Neutrophil (primary cell): Measurements from ENCODE around the gene GPR18.
"Not testable (repeated sequence)": the region's sequence is repeated elsewhere in the genome, so short reads cannot be mapped to it uniquely, and the experiment has no call there.

Experiments used
- H3K27ac ChIP-seq: fragments of 200-600 bp; sonication (generic); 2 replicates; pipeline ENCODE4 v1.5.1; 2016; ENCODE audit warnings: mild to moderate bottlenecking, moderate library complexity
- H3K27me3 ChIP-seq: fragments of 200-600 bp; sonication (generic); 2 replicates; pipeline ENCODE4 v1.6.0; 2016; ENCODE audit warnings: mild to moderate bottlenecking
- H3K36me3 ChIP-seq: fragments of 200-600 bp; sonication (generic); 2 replicates; pipeline ENCODE4 v1.5.1; 2017
- H3K4me1 ChIP-seq, 2 experiments: fragments of 200-600 bp in 1 of 2; sonication (generic) in 1 of 2; 1 replicate in 1 of 2; 2 replicates in 1 of 2; pipeline versions ENCODE4 v1.5.1 to v1.6.1; 2013 to 2016; ENCODE audit warnings: low read depth in 1 of 2, low read length in 1 of 2, mild to moderate bottlenecking in 1 of 2, moderate library complexity in 1 of 2; ENCODE audit not compliant: control insufficient read depth in 1 of 2, insufficient read depth in 1 of 2
- H3K4me3 ChIP-seq, 2 experiments: fragments of 200-600 bp in 1 of 2; sonication (generic) in 1 of 2; 1 replicate in 1 of 2; 2 replicates in 1 of 2; pipeline ENCODE4 v1.5.1; 2013 to 2016; ENCODE audit warnings: low read depth in 1 of 2, low read length in 1 of 2, mild to moderate bottlenecking in 1 of 2, moderate library complexity in 1 of 2
- H3K9me3 ChIP-seq: fragments of 200-600 bp; sonication (generic); 2 replicates; pipeline ENCODE4 v1.5.1; 2016
- TF ChIP-seq, protein P1 (sequence below): fragments of 200-600 bp; sonication (generic); IDR thresholded peaks from 2 replicates; pipeline ENCODE4 v1.5.1; 2016; ENCODE audit warnings: antibody characterized with exemption

The GPR18 gene

DNA sequence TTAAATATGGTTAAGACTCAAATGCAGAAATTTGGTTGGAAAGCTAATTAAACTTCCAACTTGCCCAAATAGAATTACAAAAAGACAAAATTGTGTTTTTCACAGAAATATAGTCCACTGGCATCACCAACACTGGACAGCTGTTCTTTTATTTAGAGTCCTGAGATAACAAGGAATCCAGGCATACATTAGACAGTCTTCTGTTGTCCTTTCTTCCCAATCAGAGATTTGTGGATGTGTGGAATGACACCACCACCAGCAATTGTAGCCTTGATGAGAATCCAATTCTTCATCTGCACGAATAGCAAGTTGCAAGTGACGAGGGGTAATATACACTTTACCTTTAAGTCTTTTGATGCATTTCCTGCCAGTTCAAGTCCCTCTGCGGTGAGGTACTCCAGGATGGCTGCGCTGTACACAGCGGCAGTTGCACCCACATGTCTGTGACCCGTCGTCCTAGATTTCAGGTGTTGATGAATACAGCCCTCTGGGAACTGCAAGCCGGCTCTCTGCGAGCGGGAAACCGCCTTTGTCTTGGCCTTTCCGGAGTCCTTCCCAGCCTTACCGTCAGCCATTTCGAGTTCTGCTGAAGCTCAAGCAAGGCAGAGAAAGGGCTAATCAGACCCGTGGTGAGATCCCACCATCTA, 42.9 kb downstream of the GPR18 start:
- Histone ChIP-seq H3K4me1 (peaks cover 10 to 11% of the 10 kb centered on the region in 2 experiments), H3K27ac (no peak overlapping the region)

DNA sequence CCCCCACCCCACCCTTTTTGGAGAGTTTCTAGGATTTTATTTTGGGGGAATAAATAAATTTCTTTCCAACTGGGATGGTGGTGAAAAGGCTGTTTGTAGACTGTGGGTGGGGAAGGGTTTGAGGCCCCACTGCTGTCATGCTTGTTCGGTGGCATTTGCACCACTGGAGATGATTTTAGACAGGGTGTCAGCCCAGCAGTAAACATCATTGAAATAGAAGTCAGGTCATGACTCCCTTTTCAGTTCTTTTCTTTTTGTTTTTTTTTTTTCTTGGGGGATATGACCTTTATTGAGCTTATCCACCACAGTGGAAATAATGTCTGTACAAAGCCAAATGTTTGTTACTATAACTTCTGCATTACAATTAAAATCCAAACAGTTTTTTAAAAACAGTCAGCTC, 43.4 kb downstream of the GPR18 start:
- Histone ChIP-seq H3K27ac (no peak overlapping the region), H3K9me3 (no peaks in the 10 kb centered on the region), H3K4me3 (no peak overlapping the region), H3K27me3 (no peaks in the 10 kb centered on the region), H3K4me1 (peaks cover 9% of the 10 kb centered on the region in 2 experiments), H3K36me3 (peaks cover 9% of the 10 kb centered on the region)
- TF ChIP-seq, protein P1, sequence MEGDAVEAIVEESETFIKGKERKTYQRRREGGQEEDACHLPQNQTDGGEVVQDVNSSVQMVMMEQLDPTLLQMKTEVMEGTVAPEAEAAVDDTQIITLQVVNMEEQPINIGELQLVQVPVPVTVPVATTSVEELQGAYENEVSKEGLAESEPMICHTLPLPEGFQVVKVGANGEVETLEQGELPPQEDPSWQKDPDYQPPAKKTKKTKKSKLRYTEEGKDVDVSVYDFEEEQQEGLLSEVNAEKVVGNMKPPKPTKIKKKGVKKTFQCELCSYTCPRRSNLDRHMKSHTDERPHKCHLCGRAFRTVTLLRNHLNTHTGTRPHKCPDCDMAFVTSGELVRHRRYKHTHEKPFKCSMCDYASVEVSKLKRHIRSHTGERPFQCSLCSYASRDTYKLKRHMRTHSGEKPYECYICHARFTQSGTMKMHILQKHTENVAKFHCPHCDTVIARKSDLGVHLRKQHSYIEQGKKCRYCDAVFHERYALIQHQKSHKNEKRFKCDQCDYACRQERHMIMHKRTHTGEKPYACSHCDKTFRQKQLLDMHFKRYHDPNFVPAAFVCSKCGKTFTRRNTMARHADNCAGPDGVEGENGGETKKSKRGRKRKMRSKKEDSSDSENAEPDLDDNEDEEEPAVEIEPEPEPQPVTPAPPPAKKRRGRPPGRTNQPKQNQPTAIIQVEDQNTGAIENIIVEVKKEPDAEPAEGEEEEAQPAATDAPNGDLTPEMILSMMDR, result no peak

More for the DNA sequence above, 42.9 kb downstream of the GPR18 start:
- H3K4me3 ChIP-seq, result no peak overlapping the region
- H3K27me3 ChIP-seq, result no peaks in the 10 kb centered on the region
- TF ChIP-seq, protein P1, result no peak
- H3K36me3 ChIP-seq, result peaks cover 9% of the 10 kb centered on the region
- H3K9me3 ChIP-seq, result no peaks in the 10 kb centered on the region

- H3K9me3 ChIP-seq, result no peaks in the 10 kb centered on the region
- no peak overlapping the region for H3K4me3 ChIP-seq
- H3K4me1 ChIP-seq, result peaks cover 4% of the 10 kb centered on the region in 2 experiments
- H3K27me3 ChIP-seq, result no peaks in the 10 kb centered on the region
- H3K36me3 ChIP-seq, result peaks cover 9% of the 10 kb centered on the region
- H3K27ac ChIP-seq, result no peak overlapping the region
- TF ChIP-seq, protein P1, result no peak
Observed at GRCh38 chr13:99214232-99214631, 43.9 kb downstream of the GPR18 start.

- no peaks in the 10 kb centered on the region for H3K4me1 ChIP-seq
- TF ChIP-seq, protein P1, result no peak
- H3K4me3 ChIP-seq, result no peak overlapping the region
- peaks cover 9% of the 10 kb centered on the region for H3K36me3 ChIP-seq
- no peak overlapping the region for H3K27ac ChIP-seq
- no peaks in the 10 kb centered on the region for H3K9me3 ChIP-seq
- no peaks in the 10 kb centered on the region for H3K27me3 ChIP-seq
Observed at GRCh38 chr13:99211421-99212035, 46.7 kb downstream of the GPR18 start.

GRCh38 chr13:99210627-99211026, 47.6 kb downstream of the GPR18 start:
- not testable (repeated sequence) for H3K4me3 ChIP-seq, H3K27ac ChIP-seq, H3K9me3 ChIP-seq, H3K4me1 ChIP-seq, H3K27me3 ChIP-seq
- peaks cover 14% of the 10 kb centered on the region for H3K36me3 ChIP-seq

GRCh38 chr13:99208845-99209527, 49.2 kb downstream of the GPR18 start:
- Histone ChIP-seq H3K9me3 (no peaks in the 10 kb centered on the region), H3K4me3 (no peak overlapping the region), H3K27me3 (no peaks in the 10 kb centered on the region), H3K36me3 (peaks cover 13% of the 10 kb centered on the region), H3K4me1 (peaks cover 0 to 4% of the 10 kb centered on the region in 2 experiments), H3K27ac (no peak overlapping the region)
- TF ChIP-seq, protein P1, result no peak
